ENCODE results near the gene DPYD.

DPYD gene

GRCh38 chr1:97636941-97637340 lies 283.9 kb downstream of the DPYD start:
- Histone ChIP-seq H3K27ac (ENCODE audit: poor library complexity, severe bottlenecking) (no peak overlapping the region), H3K27me3 (ENCODE audit: insufficient read depth, poor library complexity, severe bottlenecking) (no peaks in the 10 kb centered on the region), H3K36me3 (ENCODE audit: low read depth) (no peaks in the 10 kb centered on the region), H3K4me1 (ENCODE audit: insufficient read depth, poor library complexity, severe bottlenecking) (peaks cover 6% of the 10 kb centered on the region), H3K4me3 (ENCODE audit: severe bottlenecking) (no peak overlapping the region), H3K9me3 (ENCODE audit: severe bottlenecking) (no peaks in the 10 kb centered on the region)
- DNase-seq (ENCODE audit: low spot score) (no peak), ATAC-seq (ENCODE audit: low read depth) (no peak)
- no peak for TF ChIP-seq CTCF (IDR thresholded peaks at IDR 0.05; ENCODE audit: poor library complexity, severe bottlenecking)

GRCh38 chr1:97634758-97635157 lies 286.1 kb downstream of the DPYD start:
- Histone ChIP-seq H3K27me3 (ENCODE audit: insufficient read depth, poor library complexity, severe bottlenecking) (no peaks in the 10 kb centered on the region), H3K4me3 (ENCODE audit: severe bottlenecking) (no peak overlapping the region), H3K36me3 (ENCODE audit: low read depth) (no peaks in the 10 kb centered on the region), H3K27ac (ENCODE audit: poor library complexity, severe bottlenecking) (no peak overlapping the region), H3K9me3 (ENCODE audit: severe bottlenecking) (no peaks in the 10 kb centered on the region), H3K4me1 (ENCODE audit: insufficient read depth, poor library complexity, severe bottlenecking) (peaks cover 11% of the 10 kb centered on the region)
- no peak for DNase-seq (ENCODE audit: low spot score)
- no peak for ATAC-seq (ENCODE audit: low read depth)
- TF ChIP-seq CTCF (IDR thresholded peaks at IDR 0.05; ENCODE audit: poor library complexity, severe bottlenecking): no peak

GRCh38 chr1:97632776-97633175 lies 288.1 kb downstream of the DPYD start:
- H3K27ac ChIP-seq (ENCODE audit: poor library complexity, severe bottlenecking): no peak overlapping the region

GRCh38 chr1:97632075-97632474 lies 288.8 kb downstream of the DPYD start:
- ATAC-seq (ENCODE audit: low read depth) (peak; percentile 76), DNase-seq (ENCODE audit: low spot score) (no peak)
- TF ChIP-seq CTCF (IDR thresholded peaks at IDR 0.05; ENCODE audit: poor library complexity, severe bottlenecking): no peak

More at GRCh38 chr1:97632776-97633175, 288.1 kb downstream of the DPYD start:
- H3K4me3 ChIP-seq (ENCODE audit: severe bottlenecking): no peak overlapping the region
- H3K9me3 ChIP-seq (ENCODE audit: severe bottlenecking): no peaks in the 10 kb centered on the region
- H3K4me1 ChIP-seq (ENCODE audit: insufficient read depth, poor library complexity, severe bottlenecking): peaks cover 11% of the 10 kb centered on the region
- TF ChIP-seq CTCF (IDR thresholded peaks at IDR 0.05; ENCODE audit: poor library complexity, severe bottlenecking): no peak
- H3K36me3 ChIP-seq (ENCODE audit: low read depth): no peaks in the 10 kb centered on the region
- DNase-seq (ENCODE audit: low spot score) (no peak), ATAC-seq (ENCODE audit: low read depth) (no peak)
- no peaks in the 10 kb centered on the region for H3K27me3 ChIP-seq (ENCODE audit: insufficient read depth, poor library complexity, severe bottlenecking)

GRCh38 chr1:97630948-97631347 lies 289.9 kb downstream of the DPYD start:
- no peaks in the 10 kb centered on the region for H3K9me3 ChIP-seq (ENCODE audit: severe bottlenecking)
- ATAC-seq (ENCODE audit: low read depth) (no peak), DNase-seq (ENCODE audit: low spot score) (no peak)

More at GRCh38 chr1:97632075-97632474, 288.8 kb downstream of the DPYD start:
- H3K27me3 ChIP-seq (ENCODE audit: insufficient read depth, poor library complexity, severe bottlenecking): no peaks in the 10 kb centered on the region
- no peaks in the 10 kb centered on the region for H3K36me3 ChIP-seq (ENCODE audit: low read depth)
- no peaks in the 10 kb centered on the region for H3K9me3 ChIP-seq (ENCODE audit: severe bottlenecking)
- no peak overlapping the region for H3K27ac ChIP-seq (ENCODE audit: poor library complexity, severe bottlenecking)
- H3K4me1 ChIP-seq (ENCODE audit: insufficient read depth, poor library complexity, severe bottlenecking): peaks cover 11% of the 10 kb centered on the region
- no peak overlapping the region for H3K4me3 ChIP-seq (ENCODE audit: severe bottlenecking)

More at GRCh38 chr1:97630948-97631347, 289.9 kb downstream of the DPYD start:
- no peak overlapping the region for H3K4me3 ChIP-seq (ENCODE audit: severe bottlenecking)
- no peaks in the 10 kb centered on the region for H3K27me3 ChIP-seq (ENCODE audit: insufficient read depth, poor library complexity, severe bottlenecking)
- H3K4me1 ChIP-seq (ENCODE audit: insufficient read depth, poor library complexity, severe bottlenecking): peaks cover 11% of the 10 kb centered on the region
- no peak for TF ChIP-seq CTCF (IDR thresholded peaks at IDR 0.05; ENCODE audit: poor library complexity, severe bottlenecking)
- no peak overlapping the region for H3K27ac ChIP-seq (ENCODE audit: poor library complexity, severe bottlenecking)
- no peaks in the 10 kb centered on the region for H3K36me3 ChIP-seq (ENCODE audit: low read depth)

Measured in RWPE2 (cell line).